ENCODE measurements around the gene ATIC.

Gene ATIC

GRCh38 chr2:215361211-215361875 is 49.5 kb downstream of the ATIC start:
- no peak for DNase-seq (ENCODE audit: low read depth)

GRCh38 chr2:215361876-215362561 is 50.2 kb downstream of the ATIC start:
- DNase-seq (ENCODE audit: low read depth), result no peak

- DNase-seq (ENCODE audit: low read depth), result no peak
Measured at GRCh38 chr2:215362562-215362904, 50.7 kb downstream of the ATIC start.

GRCh38 chr2:215363039-215363438 is 51.2 kb downstream of the ATIC start:
- no peak for DNase-seq (ENCODE audit: low read depth)

GRCh38 chr2:215363461-215364156 is 51.8 kb downstream of the ATIC start:
- DNase-seq (ENCODE audit: low read depth), result no peak

GRCh38 chr2:215364157-215365155 is 52.6 kb downstream of the ATIC start:
- DNase-seq (ENCODE audit: low read depth), result no peak

GRCh38 chr2:215365184-215365658 is 53.4 kb downstream of the ATIC start:
- no peak for DNase-seq (ENCODE audit: low read depth)

- DNase-seq (ENCODE audit: low read depth), result no peak
Measured at GRCh38 chr2:215366440-215367032, 54.7 kb downstream of the ATIC start.

GRCh38 chr2:215367662-215368492 is 56.0 kb downstream of the ATIC start:
- no peak for DNase-seq (ENCODE audit: low read depth)

GRCh38 chr2:215368493-215368809 is 56.6 kb downstream of the ATIC start:
- no peak for DNase-seq (ENCODE audit: low read depth)

- no peak for DNase-seq (ENCODE audit: low read depth)
Measured at GRCh38 chr2:215369181-215369760, 57.4 kb downstream of the ATIC start.

GRCh38 chr2:215370112-215370965 is 58.5 kb downstream of the ATIC start:
- no peak for DNase-seq (ENCODE audit: low read depth)

- no peak for DNase-seq (ENCODE audit: low read depth)
Measured at GRCh38 chr2:215371915-215372897, 60.3 kb downstream of the ATIC start.

GRCh38 chr2:215372968-215373649 is 61.2 kb downstream of the ATIC start:
- no peak for DNase-seq (ENCODE audit: low read depth)

- DNase-seq (ENCODE audit: low read depth), result no peak
Measured at GRCh38 chr2:215374002-215374401, 62.1 kb downstream of the ATIC start.

- no peak for DNase-seq (ENCODE audit: low read depth)
Measured at GRCh38 chr2:215374642-215375466, 63.0 kb downstream of the ATIC start.

- DNase-seq (ENCODE audit: low read depth), result no peak
Measured at GRCh38 chr2:215375467-215375830, 63.6 kb downstream of the ATIC start.

Measured in HS-27A (cell line).